Gastrocnemius medialis (tissue), 4 donors: ENCODE measurements around the gene ZBTB44.

Experiments used
- CTCF ChIP-seq, 5 experiments: fragments of 450-650 bp in 3 of 5; fragments of 200-600 bp in 2 of 5; sonication (generic) in 2 of 5; IDR thresholded peaks in 4 of 5; conservative IDR thresholded peaks in 1 of 5; 1 replicate in 4 of 5; 2 replicates in 1 of 5; pipeline ENCODE4 v1.5.1; 2016 to 2019; ENCODE audit warnings: antibody characterized with exemption in 5 of 5, mild to moderate bottlenecking in 3 of 5, moderate library complexity in 3 of 5
- POLR2A ChIP-seq, 2 donors: fragments of 450-650 bp; IDR thresholded peaks; one replicate each; pipeline ENCODE4 v1.6.1; 2017; ENCODE audit warnings: antibody characterized with exemption in 2 of 2, mild to moderate bottlenecking in 2 of 2, moderate library complexity in 2 of 2

- no peak for TF ChIP-seq CTCF (IDR thresholded peaks at IDR 0.05 in 4 of 5, conservative IDR thresholded peaks at IDR 0.05 in 1 of 5)
- no peak for TF ChIP-seq POLR2A (IDR thresholded peaks at IDR 0.05)
Measured at GRCh38 chr11:130198292-130198691, 116.4 kb downstream of the ZBTB44 start.
